Mesothelial cell of epicardium (in vitro differentiated cells): ENCODE data around the gene IL20. TPM values are rescaled to one million over a fixed set of nuclear protein-coding genes. Genes with fewer than 3 reads are reported as not detected.

Experiments used
- DNase-seq, 2 experiments: peaks; one replicate each; pipeline ENCODE4 v3.0.0; 2021; ENCODE audit warnings: low spot score in 2 of 2; ENCODE audit not compliant: unreplicated experiment in 2 of 2
- H3K27ac Mint-ChIP-seq: 2 replicates; pipeline ENCODE4 v1.8.0; 2021; ENCODE audit warnings: mixed read lengths
- H3K27me3 Mint-ChIP-seq: 2 replicates; pipeline ENCODE4 v1.8.0; 2021; ENCODE audit warnings: low read depth, mixed read lengths
- H3K36me3 Mint-ChIP-seq: 2 replicates; pipeline ENCODE4 v1.8.0; 2021; ENCODE audit warnings: mixed read lengths
- H3K4me1 Mint-ChIP-seq: 2 replicates; pipeline ENCODE4 v1.8.0; 2021; ENCODE audit warnings: mixed read lengths
- H3K4me3 Mint-ChIP-seq: 2 replicates; pipeline ENCODE4 v1.8.0; 2021; ENCODE audit warnings: mild to moderate bottlenecking, moderate library complexity, mixed read lengths
- H3K9me3 Mint-ChIP-seq: 2 replicates; pipeline ENCODE4 v1.8.0; 2021; ENCODE audit warnings: mixed read lengths
- CTCF ChIP-seq: fragments of 200-600 bp; sonication (generic); IDR thresholded peaks from one replicate; pipeline ENCODE4 v1.5.0; 2021; ENCODE audit warnings: antibody characterized with exemption; ENCODE audit not compliant: unreplicated experiment
- total RNA-seq: library from RNA; stranded (reverse); gene quantifications from 3 replicates; pipeline ENCODE4 v1.2.1, GENCODE V29; 2021

IL20 gene
- total RNA-seq, 1 donor from 2014 or later: not detected

DNA sequence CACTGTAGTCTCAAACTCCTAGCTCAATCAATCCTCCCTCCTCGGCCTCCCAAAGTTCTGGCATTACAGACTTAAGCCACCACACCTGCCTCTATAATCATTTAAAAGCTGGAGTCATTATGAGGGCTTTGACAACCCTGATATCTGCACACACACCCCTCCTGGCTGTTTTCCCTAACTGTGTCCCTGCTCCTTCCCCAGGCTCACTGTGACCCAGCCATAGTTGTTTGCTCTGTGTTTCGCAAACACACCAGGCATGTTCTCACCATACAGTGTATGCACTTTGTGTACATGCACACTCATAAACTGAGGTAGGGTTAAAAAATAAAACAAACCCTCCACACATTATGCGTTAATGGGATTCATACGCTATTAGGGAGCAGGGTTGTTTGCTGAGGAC, 21.8 kb upstream of the IL20 start:
- no peak overlapping the region for H3K4me3 Mint-ChIP-seq
- no peak overlapping the region for H3K27ac Mint-ChIP-seq
- no peak for DNase-seq
- no peaks in the 10 kb centered on the region for H3K4me1 Mint-ChIP-seq
- TF ChIP-seq CTCF: no peak
- H3K36me3 Mint-ChIP-seq: no peaks in the 10 kb centered on the region
- peaks cover 24% of the 10 kb centered on the region for H3K27me3 Mint-ChIP-seq
- peaks cover 3% of the 10 kb centered on the region for H3K9me3 Mint-ChIP-seq

GRCh38 chr1:206846487-206846886, 18.9 kb upstream of the IL20 start:
- DNase-seq: no peak
- TF ChIP-seq CTCF: no peak
- no peaks in the 10 kb centered on the region for H3K4me1 Mint-ChIP-seq
- H3K27ac Mint-ChIP-seq: no peak overlapping the region
- no peaks in the 10 kb centered on the region for H3K36me3 Mint-ChIP-seq
- peaks cover 29% of the 10 kb centered on the region for H3K27me3 Mint-ChIP-seq
- H3K9me3 Mint-ChIP-seq: peaks cover 24% of the 10 kb centered on the region
- H3K4me3 Mint-ChIP-seq: no peak overlapping the region

GRCh38 chr1:206847337-206847834, 18.0 kb upstream of the IL20 start:
- peaks cover 31% of the 10 kb centered on the region for H3K9me3 Mint-ChIP-seq
- no peak overlapping the region for H3K4me3 Mint-ChIP-seq
- peaks cover 28% of the 10 kb centered on the region for H3K27me3 Mint-ChIP-seq
- H3K27ac Mint-ChIP-seq: no peak overlapping the region
- no peaks in the 10 kb centered on the region for H3K4me1 Mint-ChIP-seq
- DNase-seq: no peak
- H3K36me3 Mint-ChIP-seq: no peaks in the 10 kb centered on the region
- TF ChIP-seq CTCF: no peak

GRCh38 chr1:206847946-206848345, 17.5 kb upstream of the IL20 start:
- peaks cover 36% of the 10 kb centered on the region for H3K9me3 Mint-ChIP-seq
- H3K36me3 Mint-ChIP-seq: no peaks in the 10 kb centered on the region
- H3K27ac Mint-ChIP-seq: no peak overlapping the region

GRCh38 chr1:206850401-206850800, 15.0 kb upstream of the IL20 start:
- H3K4me3 Mint-ChIP-seq: no peak overlapping the region
- H3K4me1 Mint-ChIP-seq: no peaks in the 10 kb centered on the region
- TF ChIP-seq CTCF: no peak
- no peak for DNase-seq
- H3K36me3 Mint-ChIP-seq: no peaks in the 10 kb centered on the region
- no peak overlapping the region for H3K27ac Mint-ChIP-seq
- H3K27me3 Mint-ChIP-seq: peaks cover 30% of the 10 kb centered on the region
- H3K9me3 Mint-ChIP-seq: peaks cover 49% of the 10 kb centered on the region

More at GRCh38 chr1:206847946-206848345, 17.5 kb upstream of the IL20 start:
- no peaks in the 10 kb centered on the region for H3K4me1 Mint-ChIP-seq
- H3K4me3 Mint-ChIP-seq: no peak overlapping the region
- peaks cover 29% of the 10 kb centered on the region for H3K27me3 Mint-ChIP-seq
- DNase-seq: no peak
- no peak for TF ChIP-seq CTCF
